GM18873 (cell line): ENCODE measurements around the gene ZNF692.
"Not testable (repeated sequence)": the region's sequence is repeated elsewhere in the genome, so short reads cannot be mapped to it uniquely, and the experiment has no call there.

Experiments
- ATAC-seq: cut with Tn5 transposase; IDR thresholded peaks from one replicate; pipeline ENCODE4 v1.9.1; 2021; ENCODE audit warnings: mild to moderate bottlenecking, moderate library complexity, moderate number of reproducible peaks; ENCODE audit not compliant: unreplicated experiment, low FRiP score

The ZNF692 gene, protein sequence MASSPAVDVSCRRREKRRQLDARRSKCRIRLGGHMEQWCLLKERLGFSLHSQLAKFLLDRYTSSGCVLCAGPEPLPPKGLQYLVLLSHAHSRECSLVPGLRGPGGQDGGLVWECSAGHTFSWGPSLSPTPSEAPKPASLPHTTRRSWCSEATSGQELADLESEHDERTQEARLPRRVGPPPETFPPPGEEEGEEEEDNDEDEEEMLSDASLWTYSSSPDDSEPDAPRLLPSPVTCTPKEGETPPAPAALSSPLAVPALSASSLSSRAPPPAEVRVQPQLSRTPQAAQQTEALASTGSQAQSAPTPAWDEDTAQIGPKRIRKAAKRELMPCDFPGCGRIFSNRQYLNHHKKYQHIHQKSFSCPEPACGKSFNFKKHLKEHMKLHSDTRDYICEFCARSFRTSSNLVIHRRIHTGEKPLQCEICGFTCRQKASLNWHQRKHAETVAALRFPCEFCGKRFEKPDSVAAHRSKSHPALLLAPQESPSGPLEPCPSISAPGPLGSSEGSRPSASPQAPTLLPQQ

DNA sequence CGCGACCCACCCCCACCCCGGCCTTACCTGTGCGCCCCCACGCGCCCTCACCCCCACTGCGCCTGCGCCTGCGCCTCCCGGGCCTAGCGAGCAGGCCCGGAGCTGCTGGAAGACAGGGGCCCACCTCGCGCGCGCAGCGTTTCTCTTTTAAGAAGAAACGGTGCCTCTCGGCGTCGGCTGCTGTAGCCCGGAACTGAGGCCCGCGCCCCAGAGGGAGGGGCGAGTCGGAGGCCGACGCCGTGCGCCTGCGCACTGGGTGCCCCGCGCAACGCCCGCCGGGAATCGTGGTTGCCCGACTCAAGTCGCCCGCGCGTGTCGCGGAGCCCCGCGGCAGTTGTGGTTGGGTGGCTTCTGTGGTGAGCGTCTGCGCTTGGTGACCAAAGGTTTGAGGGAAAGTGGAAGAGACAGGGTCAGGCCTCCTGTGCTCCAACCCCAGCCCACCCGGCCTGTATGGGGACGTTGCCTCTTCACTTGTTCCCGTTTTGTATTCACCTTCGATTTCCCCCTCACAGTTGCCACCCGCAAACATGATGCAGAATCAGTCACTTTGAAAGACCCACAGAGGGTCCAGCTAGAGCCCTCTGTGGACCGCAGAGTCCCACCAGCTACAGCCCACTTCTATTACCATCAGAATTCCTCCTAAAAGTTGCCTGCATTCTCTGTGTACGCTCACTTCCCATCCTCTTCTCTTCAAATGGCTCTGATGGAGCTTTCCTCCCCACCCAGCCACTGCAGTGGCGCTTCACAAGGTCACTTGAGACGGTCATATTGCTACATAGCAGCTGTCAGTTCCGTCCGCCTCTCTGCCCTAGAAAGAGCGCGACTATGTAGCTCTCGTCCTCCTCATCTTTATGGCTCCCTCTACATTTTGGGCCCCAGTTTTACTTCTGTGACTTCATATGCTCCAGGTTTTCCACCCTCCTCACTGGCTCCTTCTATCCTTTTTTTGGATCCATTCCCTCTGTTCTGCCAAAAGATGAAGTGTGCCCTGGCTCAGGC, at the start of gene ZNF692:
Gene ZNF692 (minus strand): TSS at position 195 of the 999 bp plus-strand sequence. CDS start 776 bp downstream, outside the sequence.
- ATAC-seq = peak; percentile 66

DNA sequence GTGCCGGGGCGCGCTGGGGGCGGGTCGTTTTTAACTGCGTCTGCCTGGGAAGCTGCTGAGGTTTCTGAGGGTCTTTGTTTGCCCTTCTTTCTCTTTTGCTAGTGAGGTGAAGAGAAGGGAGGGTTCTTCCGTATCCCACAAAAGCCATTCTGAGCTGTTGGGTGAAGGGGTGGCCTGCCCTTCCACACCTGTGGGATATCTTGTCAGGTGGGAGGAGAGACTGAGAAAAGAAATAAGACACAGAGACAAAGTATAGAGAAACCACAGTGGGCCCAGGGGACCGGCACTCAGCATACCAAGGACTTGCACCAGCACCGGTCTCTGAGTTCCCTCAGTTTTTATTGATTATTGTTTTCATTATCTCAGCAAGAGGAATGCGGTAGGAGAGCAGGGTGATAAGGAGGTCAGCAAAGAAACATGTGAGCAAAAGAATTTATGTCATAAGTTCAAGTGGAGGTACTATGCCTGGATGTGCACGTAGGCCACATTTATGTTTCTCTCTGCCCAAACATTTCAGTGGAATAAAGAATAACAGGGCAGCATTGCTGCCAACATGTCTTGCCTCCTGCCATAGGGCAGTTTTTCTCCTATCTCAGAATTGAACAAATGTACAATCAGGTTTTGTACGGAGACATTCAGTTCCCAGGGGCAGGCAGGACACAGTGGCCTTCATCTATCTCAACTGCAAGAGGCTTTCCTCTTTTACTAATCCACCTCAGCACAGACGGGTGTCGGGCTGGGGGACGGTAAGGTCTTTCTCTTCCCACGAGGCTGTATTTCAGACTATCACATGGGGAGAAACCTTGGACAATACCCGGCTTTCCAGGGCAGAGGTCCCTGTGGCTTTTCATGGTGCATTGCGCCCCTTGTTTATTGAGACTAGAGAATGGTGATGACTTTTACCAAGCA, 48.1 kb upstream of the ZNF692 start:
- ATAC-seq = peak; percentile 7

DNA sequence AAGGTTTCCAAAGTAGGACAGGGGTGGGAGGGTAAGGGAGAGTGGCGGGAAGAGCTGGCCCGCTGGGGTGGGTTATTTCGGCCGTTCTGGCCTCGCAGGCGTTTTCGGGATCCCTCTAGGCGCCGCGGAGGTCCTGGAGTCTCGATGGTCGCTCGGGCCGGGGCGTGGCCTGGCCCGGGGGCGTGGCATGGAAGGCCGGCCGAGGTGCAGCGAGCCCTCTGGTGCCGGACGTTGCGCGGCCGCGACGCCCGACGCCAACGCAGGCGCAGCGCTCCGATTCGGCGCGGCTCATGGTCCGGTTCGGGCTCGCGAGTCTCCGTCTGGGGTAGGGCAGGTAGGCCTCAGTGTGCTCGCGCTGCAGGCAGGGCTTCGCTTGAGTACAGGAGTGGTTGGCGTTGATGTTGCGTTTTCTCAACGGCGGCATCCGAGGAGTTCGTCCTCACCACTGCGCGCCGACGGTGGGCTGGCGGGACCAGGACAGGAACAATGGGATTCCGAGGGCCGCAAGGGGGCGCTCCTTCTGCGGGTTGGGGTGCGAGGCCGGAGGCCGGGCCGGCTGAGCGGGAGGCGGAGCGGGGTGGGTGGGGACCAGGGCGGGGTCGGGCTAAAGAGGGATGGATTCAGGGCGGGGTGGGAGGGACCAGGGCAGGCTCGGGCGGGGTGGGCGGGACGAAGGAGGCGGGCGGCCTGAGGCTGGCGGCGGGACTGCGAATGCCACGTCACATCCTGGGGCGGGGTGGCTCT, 47.3 kb upstream of the ZNF692 start, which contains the start of gene PGBD2:
Gene PGBD2 (plus strand): TSS at position 227 of the 744 bp plus-strand sequence. CDS start 7,628 bp downstream, outside the sequence.
- ATAC-seq = peak; percentile 88

DNA sequence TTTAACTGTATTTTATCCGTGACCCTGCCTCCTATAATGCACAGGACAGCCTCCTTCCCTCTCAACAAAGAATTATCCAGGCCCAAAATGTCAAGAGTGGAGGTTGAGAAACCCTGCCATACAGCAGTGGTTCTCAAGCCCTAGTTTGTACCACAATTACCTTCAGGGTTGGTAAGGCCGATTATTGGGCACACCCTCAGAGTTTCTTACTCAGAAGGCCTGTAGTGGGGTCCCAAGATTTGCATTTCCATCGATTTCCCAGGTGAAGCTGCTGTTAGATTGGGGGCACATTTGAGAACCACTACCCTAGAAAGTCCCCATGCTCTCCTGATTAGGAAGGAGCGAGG, 46.8 kb upstream of the ZNF692 start:
- no peak for ATAC-seq

DNA sequence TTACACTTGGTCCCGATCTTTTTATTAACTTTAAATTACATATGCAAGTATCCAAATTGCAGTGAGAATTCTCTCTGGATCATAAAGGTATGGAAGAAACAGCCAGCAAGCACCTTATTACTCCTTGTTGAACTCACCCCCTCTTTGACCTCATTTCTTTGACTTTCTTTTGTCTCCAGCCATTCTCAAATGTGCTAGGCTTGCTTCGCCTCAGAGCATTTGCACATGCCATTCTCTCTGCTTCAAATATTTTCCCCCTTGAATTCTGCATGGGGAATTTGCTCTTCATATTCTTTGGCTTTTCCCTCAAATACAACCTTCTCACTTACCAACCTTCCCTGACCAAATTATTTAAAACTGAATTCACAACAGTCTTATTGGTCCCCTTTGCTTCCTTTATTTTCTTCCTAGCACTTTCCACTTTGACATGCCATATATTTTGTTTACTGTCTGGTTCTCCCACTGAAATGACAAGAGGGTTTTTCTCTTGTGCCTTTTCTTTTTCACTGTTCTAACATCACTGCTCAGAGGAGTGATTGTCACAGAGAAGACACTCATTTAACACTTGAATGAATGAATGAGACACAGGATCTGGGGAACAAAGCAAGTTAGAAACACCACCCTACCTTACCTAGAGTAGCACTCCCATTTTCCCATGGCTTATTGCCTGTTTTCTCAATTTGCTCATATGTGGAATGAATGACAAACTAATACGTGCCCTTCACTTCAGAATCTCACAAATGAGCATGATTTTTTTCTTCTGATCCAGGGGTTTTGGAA, 45.7 kb upstream of the ZNF692 start:
- ATAC-seq = no peak

DNA sequence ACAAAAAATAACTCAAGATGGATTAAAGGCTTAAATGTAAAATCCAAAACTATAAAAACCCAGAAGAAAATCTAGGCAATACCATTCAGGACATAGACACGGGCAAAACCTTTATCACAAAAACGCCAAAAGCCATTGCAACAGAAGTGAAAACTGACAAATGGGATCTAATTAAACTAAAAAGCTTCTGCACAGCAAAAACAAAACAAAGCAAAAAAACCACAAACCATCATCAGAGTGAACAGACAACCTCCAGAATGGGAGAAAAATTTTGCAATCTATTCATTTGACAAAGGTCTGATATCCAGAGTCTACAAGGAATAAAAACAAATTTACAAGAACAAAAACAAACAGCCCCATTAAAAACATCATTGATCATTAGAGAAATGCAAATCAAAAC, 42.7 kb upstream of the ZNF692 start:
- ATAC-seq = no peak

DNA sequence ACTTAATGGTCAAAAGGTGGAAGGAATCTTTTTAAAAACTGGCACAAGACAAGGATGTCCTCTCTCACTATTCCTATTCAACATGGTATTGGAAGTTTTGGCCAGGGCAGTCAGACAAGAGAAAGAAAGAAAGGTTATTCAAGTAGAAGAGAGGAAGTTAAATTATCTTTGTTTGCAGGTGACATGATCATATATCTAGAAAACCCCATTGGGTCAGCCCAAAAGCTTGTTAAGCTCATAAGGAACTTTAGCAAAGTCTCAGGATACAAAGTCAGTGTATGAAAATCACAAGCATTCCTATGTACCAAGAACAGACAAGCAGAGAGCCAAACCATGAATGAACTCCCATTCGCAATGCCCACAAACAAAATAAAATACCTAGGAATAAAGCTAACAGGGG, 41.8 kb upstream of the ZNF692 start:
- no peak for ATAC-seq

DNA sequence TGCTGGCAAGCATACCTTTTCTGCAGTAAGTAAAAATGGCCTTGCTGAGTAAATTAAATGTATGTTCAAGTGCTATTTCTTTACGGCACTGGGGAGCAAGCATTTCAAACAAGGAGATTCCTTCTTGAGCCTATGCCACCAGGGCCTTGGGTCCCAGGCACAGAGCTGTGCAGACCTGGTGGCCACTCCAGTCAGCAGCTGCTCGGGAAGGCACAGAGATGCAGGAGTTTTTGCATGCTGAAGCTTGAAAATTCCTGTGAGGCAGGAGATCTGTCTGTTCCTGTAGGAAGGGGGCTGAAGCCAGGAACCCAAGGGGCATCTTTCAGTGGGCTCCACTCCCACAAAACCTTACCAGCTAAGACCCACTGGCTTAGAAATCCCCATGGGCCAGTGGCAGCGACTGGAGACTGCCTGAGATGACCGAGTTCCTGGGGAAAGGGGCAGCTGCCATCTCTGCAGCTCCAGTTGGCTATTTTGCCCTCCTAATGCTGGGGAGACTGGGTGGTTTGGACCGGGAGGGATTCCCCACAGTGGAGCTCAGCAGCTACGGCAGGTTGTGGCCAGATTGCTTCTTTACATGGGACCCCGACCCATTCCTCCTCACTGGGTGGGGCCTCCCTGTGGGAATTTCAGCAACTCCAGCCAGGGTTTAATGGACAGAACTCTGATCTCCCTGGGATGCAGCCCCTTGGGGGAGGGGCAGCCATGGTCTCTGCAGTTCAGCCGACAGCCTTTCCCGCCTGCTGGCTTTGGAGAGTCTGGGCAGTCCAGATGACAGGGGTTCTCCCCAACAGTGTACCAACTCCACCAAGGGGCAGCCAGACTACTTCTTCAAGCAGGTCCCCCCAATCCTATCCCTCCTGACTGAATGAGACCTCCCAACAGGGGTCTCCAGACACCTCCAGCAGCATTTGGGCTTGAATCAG, 38.8 kb upstream of the ZNF692 start:
- ATAC-seq = no peak

DNA sequence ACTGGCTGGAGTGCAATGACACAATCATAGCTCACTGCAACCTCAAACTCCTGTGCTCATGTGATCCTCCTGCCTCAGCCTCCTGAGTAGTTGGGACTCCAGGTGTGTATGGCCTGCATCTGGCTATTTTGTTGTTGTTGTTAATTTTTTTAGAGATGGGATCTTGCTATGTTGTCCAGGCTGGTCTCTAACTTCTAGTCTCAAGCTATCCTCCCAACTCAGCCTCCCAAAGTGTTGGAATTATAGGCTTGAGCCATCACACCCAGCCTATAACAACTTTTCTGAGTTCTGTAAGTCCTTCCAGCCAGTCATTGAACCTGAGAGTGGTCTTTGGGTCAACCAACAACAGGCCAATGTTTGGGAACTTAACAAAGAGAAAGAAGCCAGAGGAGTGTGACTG, 36.0 kb upstream of the ZNF692 start:
- ATAC-seq = no peak

DNA sequence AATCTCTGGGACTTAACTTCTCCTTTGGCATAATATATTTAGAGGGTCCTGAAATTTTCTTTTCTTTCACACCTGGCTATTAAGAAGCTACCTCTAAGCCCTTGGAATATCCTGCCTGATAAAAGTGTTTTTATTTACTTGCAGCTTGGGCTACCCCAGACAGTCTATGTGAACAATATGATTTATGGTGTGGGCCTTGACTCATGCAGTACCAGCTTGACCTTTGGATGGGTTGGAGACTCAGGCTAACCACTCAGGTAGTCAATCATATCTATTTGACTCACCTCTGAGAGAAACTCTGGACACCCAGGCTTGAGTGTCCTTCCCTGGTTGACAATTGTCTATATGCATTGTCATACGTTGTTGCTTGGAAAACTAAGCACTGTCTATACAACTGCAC, 33.7 kb upstream of the ZNF692 start:
- ATAC-seq = no peak

DNA sequence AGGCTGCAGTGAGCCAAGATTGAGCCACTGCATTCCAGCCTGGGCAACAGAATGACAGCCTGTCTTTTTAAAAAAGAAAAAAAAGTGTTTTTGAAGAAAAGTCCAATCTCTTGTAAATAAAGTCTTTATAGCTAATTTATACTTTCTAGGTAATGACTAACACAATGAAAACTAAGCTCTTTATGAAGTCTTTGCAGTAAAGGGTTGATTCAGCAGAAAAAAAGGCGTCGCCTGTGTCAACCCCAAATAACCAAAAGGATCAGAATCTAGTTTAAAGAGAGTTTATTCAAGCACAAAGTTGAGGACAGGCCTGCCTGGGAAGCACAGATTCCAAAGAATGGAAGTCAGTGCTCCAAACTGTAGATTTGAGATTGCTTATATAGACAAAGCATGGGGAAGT, 32.9 kb upstream of the ZNF692 start:
- no peak for ATAC-seq

DNA sequence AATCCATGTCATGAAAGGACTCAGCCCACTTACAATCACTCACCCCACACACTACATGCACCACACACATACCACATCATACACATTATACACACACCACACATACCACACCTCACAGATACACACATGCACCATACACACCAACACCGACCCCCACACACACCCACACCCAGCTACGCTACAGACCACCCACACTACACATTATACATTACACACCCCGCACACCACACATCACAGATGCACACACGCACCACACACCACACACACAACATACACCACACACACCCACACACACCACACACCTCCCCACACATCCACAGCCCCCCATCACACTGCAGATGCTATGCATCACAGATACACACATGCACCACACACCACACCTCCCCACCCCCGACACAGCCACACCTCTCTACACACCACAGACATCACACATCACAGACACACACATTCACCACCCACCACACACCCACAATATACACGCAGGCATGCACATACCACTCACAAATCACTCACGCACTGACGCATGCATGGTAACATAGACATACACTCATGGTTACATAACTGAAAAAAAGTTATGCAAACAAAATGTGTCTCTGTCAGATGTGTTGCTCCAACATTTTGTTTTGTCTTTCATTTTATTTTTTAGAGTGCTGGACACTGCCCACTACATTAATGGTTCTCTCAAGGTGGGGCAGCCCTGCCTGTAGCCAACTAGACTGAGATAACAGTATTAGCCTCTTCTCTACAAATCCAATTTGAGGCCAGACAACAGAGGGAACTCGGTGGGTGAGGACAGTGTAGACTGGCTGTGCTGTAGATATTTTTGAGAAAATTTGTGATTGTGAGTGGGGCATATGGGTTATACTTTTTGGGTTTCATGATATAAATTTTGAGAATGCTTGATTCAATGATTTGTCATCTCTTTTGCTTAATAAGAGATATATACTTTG, 31.9 kb upstream of the ZNF692 start:
- no peak for ATAC-seq

DNA sequence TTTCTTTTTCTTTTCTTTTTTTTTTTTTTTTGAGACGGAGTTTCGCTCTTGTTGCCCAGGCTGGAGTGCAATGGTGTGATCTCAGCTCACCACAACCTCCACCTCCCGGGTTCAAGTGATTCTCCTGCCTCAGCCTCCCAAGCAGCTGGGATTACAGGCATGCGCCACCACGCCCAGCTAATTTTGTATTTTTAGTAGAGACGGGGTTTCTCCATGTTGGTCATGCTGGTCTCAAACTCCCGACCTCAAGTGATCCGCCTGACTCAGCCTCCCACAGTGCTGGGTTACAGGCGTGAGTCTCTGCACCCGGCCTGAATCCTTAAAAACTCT, 31.0 kb upstream of the ZNF692 start:
- ATAC-seq = not testable (repeated sequence)

DNA sequence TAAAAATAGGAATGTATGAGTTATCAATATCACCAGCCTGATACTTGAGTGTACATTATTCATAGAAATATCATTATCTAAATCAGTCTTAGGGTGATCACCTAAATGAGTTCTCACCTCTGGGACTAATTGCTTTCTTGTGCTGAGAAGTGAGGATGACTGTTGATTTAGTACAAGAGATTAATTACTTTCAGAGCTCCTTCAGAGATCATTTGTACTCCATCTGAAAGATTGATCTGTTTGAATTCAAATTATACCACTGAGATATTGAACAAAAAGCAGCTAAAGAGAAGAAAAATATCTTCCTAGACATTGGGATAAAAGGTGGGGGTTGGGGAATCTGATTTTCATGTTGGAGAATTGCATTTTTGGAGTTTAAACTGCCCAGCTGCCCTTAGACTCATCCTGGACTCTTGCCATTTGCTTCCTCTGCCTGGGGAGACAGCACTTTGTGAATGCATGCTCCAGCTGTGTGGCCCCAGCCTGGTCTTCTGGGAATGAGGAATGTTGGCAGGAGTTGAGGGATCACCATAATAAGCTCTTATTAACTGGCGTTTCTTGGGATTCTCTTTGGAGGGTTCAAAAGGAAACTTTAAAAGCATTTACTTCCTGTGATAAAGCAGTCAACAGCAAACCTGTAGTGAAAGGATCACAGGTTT, 27.5 kb upstream of the ZNF692 start:
- ATAC-seq = no peak

DNA sequence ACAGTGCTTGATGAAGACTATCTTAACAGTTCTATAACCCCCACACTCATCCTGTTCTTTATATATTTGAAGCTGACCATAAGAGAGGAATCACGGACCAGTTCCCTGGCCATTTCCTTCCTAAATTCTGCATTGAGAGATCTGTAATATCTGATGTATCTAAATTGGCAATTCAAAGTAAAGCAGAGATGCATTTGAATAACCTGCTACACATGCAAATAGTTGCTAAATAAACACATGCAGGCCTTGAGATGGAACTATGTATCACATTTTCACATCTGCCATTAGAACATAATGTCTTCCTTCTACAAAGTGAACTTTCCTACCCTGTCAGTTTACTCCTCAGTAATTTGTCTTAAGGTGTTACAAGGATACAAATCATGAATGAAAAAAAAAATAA, 26.8 kb upstream of the ZNF692 start:
- ATAC-seq = no peak
